Breast epithelium (tissue), 4 donors: ENCODE results near the gene POM121. TPM values are rescaled to one million over a fixed set of nuclear protein-coding genes. Genes with fewer than 3 reads are reported as not detected.
"Not testable (repeated sequence)": the region's sequence is repeated elsewhere in the genome, so short reads cannot be mapped to it uniquely, and the experiment has no call there.

Source experiments
- DNase-seq, 2 donors: peaks; one replicate each; pipeline ENCODE4 v3.0.0-alpha.2; 2019; ENCODE audit warnings: low spot score in 2 of 2
- H3K27ac ChIP-seq, 2 donors: fragments of 200-600 bp; sonication (generic) in 1 of 2; one replicate each; pipeline ENCODE4 v1.5.1; 2016 to 2019; ENCODE audit warnings: mild to moderate bottlenecking in 1 of 2
- H3K27me3 ChIP-seq, 2 donors: fragments of 200-600 bp; sonication (generic) in 1 of 2; one replicate each; pipeline versions ENCODE4 v1.5.1 to v1.6.0; 2017 to 2019; ENCODE audit warnings: control low read depth in 1 of 2, mild to moderate bottlenecking in 1 of 2
- H3K36me3 ChIP-seq: fragments of 200-600 bp; one replicate; pipeline ENCODE4 v1.5.1; 2019
- H3K4me1 ChIP-seq, 2 donors: fragments of 200-600 bp; sonication (generic); one replicate each; pipeline ENCODE4 v1.5.1; 2016 to 2019; ENCODE audit warnings: control low read depth in 1 of 2
- H3K4me3 ChIP-seq, 3 donors: fragments of 200-600 bp; sonication (generic); 1 replicate in 2 of 3; 2 replicates in 1 of 3; pipeline ENCODE4 v1.5.1; 2016 to 2019; ENCODE audit warnings: mild to moderate bottlenecking in 3 of 3, moderate library complexity in 2 of 3
- H3K9me3 ChIP-seq, 2 donors: fragments of 200-600 bp; sonication (generic) in 1 of 2; one replicate each; pipeline ENCODE4 v1.5.1; 2016 to 2019; ENCODE audit warnings: control low read depth in 1 of 2
- intact Hi-C: fragments of 100-400 bp; cut with DNase I; formaldehyde crosslinking; loops from one replicate; pipeline ENCODE4 v1.15.1; 2023; ENCODE audit warnings: low total_unique reads
- total RNA-seq, 3 donors: library from RNA; depleted of rRNA; stranded (reverse); fragments of >200 nt; gene quantifications; one replicate each; pipeline ENCODE4 v1.1.0, GENCODE V29; 2016

Gene POM121
- total RNA-seq, 3 donors from 2014 or later = 12.1 to 12.8 (median 12.3) TPM

DNA sequence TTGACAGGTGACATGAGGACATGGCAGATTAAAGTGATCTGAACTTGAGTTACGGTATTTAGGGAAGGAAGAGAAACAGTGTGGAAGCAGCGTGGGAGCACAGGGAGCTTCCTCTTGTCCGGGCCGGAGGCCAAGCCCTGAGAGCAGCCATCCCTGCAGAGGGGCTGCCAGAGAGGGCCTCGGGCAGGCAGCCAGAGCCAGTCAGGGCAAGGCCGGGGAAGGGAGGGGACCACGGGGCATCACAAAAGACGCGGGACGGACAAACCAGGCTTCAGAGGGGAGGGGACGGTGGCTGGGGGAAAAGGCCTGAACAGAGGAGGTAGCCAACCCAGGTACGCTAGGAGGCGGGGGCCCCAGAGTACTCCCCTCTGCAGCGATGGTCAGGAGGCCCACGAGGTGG is 20.0 kb downstream of the POM121 start:
- H3K36me3 ChIP-seq, H3K4me1 ChIP-seq, H3K4me3 ChIP-seq, intact Hi-C loops, H3K27ac ChIP-seq, H3K27me3 ChIP-seq, DNase-seq, H3K9me3 ChIP-seq: not testable (repeated sequence)

DNA sequence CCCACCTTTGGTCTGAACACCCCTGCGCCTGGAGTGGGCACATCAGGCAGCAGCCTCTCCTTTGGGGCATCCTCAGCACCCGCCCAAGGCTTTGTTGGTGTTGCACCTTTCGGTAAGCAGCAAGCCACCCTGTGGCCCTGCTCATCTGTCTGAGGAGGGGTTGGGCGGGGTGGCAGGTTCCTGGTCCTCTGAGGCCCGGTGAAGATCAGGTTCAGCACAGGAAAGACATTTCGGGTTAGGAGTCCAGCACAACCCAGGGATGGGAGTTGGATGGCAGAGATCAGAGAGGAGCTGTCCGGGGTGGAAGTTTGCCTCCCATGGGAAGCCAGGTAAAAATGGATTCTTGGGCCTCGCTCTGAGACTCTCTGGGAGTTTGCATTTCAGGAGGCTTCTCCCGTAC is 20.7 kb downstream of the POM121 start:
- H3K27ac ChIP-seq, H3K9me3 ChIP-seq, H3K4me1 ChIP-seq, H3K27me3 ChIP-seq, H3K4me3 ChIP-seq, DNase-seq, intact Hi-C loops, H3K36me3 ChIP-seq: not testable (repeated sequence)

GRCh38 chr7:72946130-72946745 is 21.3 kb downstream of the POM121 start:
- H3K27me3 ChIP-seq, H3K4me3 ChIP-seq, H3K27ac ChIP-seq, H3K36me3 ChIP-seq, H3K4me1 ChIP-seq, DNase-seq, H3K9me3 ChIP-seq, intact Hi-C loops: not testable (repeated sequence)

DNA sequence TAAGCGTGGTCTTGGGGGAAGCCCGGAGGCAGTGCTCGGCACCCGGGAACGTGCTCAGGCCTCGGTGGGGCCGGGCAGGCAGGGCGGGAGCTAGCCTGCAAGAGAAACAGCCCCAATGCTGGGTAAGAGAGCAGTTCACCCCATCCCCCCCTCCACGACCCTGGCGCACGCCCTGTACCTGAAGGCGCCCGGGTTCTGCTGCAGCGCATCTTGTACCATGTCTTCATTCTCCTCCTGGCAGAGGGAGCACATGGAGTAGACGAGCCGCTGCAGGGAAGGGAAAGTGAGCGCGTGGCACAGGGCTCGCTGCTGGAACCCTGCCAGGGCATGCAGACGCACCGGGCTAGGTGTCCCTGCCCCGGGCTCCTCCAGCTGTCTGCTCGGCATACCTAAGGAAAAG is 23.8 kb downstream of the POM121 start:
- intact Hi-C loops, H3K9me3 ChIP-seq, H3K27me3 ChIP-seq, DNase-seq, H3K36me3 ChIP-seq, H3K27ac ChIP-seq, H3K4me1 ChIP-seq, H3K4me3 ChIP-seq: not testable (repeated sequence)

DNA sequence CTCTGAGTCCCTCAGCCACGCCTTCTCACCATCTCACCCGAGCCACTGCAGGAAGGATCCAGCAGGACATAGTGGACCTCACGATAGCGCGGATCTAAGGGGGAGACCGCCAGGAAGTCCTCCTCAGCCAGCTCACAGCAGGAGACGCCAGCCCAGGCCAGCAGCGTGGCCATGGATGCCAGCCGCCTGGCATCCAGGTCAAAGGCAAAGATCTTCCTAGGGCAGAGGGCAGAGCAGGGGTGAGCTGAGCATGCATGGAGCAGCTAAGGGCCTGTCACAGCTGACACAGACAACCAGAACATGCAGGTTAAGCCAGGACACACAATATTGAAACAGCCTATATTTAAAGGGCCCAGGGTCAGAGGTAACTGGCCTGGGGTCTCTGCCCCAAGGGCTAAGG is 24.4 kb downstream of the POM121 start:
- H3K27ac ChIP-seq, H3K27me3 ChIP-seq, intact Hi-C loops, H3K36me3 ChIP-seq, H3K9me3 ChIP-seq, H3K4me1 ChIP-seq, DNase-seq, H3K4me3 ChIP-seq: not testable (repeated sequence)

DNA sequence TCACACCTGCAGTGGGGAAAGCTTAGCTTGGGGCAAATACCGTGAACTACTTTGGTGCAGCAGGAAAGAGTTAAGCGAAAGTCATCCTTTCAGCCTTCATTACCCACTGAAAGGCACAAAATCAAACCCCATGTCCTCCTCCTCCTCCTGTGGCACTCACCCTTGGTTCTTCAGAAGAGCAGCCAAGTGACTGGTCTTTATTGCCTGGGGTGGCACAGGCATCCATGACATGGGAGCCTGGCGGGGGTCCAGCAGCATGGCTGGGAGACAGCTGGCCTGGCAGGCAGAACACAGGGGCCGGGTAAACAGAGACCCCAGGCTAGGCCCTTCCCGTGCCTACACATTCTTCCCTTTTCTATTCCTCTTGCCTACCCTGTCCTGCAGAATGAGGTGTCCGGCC is 24.8 kb downstream of the POM121 start:
- H3K9me3 ChIP-seq, H3K4me3 ChIP-seq, DNase-seq, H3K27me3 ChIP-seq, H3K36me3 ChIP-seq, H3K4me1 ChIP-seq, intact Hi-C loops, H3K27ac ChIP-seq: not testable (repeated sequence)

DNA sequence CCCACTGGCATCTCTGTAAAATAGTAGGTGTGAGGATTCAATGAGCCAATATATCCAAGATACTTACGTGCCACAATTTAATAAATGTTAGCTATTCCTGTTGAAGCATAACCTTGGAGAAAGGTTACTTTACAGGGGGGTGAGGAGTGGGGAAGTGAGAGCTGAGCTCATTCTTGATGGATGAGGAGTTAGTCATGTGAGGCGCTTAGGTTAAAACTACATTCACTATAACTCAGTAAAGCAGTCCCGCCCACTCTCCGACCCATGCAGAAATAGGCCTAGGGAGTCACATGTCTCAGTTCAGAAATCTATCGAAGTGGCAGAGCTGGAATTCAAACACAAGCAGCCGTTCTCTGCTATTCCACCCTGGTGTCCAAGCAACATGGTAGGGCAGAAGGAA is 25.5 kb downstream of the POM121 start:
- H3K4me3 ChIP-seq, intact Hi-C loops, DNase-seq, H3K27me3 ChIP-seq, H3K27ac ChIP-seq, H3K36me3 ChIP-seq, H3K9me3 ChIP-seq, H3K4me1 ChIP-seq: not testable (repeated sequence)

DNA sequence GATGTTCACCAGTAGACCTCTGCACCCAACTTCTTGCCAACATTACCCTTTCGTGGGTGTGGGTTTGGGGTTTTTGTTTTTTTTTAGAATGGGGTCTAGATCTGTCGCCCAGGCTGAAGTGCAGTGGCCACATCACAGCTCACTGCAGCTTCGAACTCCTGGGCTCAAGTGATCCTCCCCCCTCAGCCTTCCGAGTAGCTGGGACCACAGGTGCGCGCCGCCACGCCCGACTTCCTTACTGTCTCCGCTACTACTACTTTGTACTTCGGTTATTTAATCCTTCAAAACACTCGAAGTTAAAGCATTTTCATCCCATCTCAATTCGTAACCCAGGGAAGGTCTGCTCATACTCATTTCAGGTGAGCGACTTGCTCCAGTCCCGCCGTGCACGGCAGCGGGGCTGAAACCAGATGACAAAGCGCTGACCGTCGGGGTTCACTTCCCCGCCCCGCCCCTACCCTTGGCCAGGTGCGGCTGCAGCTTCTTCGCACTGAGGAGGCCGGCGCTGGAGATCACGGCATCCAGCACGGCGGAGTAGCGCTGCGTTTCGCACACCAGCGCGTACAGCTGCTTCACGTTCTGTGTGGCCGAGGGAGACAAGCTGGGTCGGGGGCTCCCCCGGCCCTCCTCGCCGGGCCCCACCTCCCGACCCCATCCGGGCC is 29.1 kb downstream of the POM121 start:
- H3K4me1 ChIP-seq, H3K9me3 ChIP-seq, DNase-seq, H3K36me3 ChIP-seq, H3K27ac ChIP-seq, intact Hi-C loops, H3K27me3 ChIP-seq: not testable (repeated sequence)
- peak overlapping the region; percentile 35 to 63 (median 45) for H3K4me3 ChIP-seq

- H3K36me3 ChIP-seq, H3K27ac ChIP-seq, H3K4me1 ChIP-seq, H3K27me3 ChIP-seq, H3K9me3 ChIP-seq, DNase-seq, intact Hi-C loops: not testable (repeated sequence)
- H3K4me3 ChIP-seq = peak overlapping the region; percentile 35 to 63 (median 45)
These were observed 29.8 kb downstream of the POM121 start for GRCh38 chr7:72954563-72955198.

DNA sequence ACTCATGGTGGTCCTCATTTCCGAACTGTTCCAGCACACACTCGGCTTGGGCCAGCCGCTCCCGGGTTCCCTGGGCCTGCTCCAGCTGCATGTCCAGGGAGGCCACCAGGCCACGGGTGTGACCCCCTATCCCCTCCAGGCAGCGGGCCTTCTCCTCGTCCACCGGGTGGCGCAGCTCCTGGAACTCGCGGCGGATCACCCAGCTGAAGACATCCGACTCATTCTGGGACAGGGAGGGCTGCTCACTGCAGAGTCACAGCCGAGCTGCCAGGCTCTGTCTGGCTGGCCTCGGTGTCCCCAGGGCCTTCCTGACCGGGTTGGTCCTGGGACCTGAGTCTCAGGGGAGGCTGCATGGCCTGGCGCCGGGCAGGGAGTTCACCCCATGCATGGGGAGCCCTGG is 35.1 kb downstream of the POM121 start:
- H3K27ac ChIP-seq, H3K36me3 ChIP-seq, H3K4me3 ChIP-seq, DNase-seq, H3K27me3 ChIP-seq, H3K9me3 ChIP-seq, H3K4me1 ChIP-seq, intact Hi-C loops: not testable (repeated sequence)

DNA sequence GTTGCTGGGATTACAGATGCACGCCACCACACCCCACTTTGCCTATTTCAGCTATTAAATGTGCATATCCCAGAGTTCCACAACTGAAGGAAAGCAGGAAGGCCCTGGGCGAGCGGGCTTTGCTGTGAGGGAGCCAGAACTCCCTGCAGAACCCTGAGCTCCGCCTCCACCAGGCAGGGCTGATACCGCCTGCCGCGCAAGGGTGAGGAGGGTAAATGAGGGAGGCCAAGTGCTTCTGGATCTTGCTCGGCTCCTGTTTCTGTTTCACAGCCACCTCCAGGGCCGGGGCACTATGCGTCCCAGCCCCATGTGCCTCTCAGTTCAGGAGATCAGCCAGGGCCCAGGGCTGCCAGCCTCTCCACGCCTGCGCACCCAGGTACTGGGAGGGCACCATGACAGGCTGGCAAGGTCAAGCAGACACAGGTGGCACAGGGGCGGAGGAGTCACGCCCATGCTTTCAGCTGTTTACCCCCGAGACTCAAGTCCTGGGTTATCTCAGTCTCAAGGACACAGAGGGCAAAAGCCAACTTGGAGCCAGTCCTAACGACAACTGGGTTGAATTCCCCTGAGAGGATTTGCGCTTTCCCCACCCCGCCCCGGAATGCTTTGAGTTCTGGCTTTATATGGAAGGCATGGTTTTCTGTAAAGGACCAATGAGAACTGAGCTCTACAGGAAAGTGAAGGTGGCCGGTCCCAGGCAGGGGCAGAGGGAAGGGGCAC is 35.9 kb downstream of the POM121 start:
- H3K27me3 ChIP-seq, H3K27ac ChIP-seq, H3K4me1 ChIP-seq, H3K9me3 ChIP-seq, intact Hi-C loops, H3K4me3 ChIP-seq, DNase-seq, H3K36me3 ChIP-seq: not testable (repeated sequence)

- H3K4me1 ChIP-seq, DNase-seq, H3K9me3 ChIP-seq, H3K27me3 ChIP-seq, H3K27ac ChIP-seq, H3K36me3 ChIP-seq, H3K4me3 ChIP-seq, intact Hi-C loops: not testable (repeated sequence)
These were observed 36.4 kb downstream of the POM121 start for GRCh38 chr7:72961346-72961650.

DNA sequence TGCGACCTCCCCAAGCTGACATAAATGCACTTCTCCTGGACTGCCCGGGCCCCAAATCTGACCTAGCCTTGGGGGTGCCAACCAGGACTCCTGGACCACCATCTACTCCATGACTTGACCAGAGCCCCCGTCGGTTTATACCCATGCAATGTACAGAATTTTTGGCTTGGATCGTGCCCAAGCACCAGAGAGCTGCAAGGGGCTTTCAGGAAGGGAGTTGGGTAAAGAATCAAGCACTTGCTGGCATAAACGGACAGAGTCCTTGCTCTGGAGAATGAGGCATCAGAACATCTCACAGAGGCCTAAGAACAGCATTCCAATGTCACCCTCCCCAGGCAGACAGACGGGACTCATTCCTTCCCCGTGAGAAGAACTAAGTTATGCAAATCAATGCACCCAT is 38.2 kb downstream of the POM121 start:
- H3K27me3 ChIP-seq, H3K36me3 ChIP-seq, DNase-seq, H3K27ac ChIP-seq, H3K4me3 ChIP-seq, intact Hi-C loops, H3K9me3 ChIP-seq, H3K4me1 ChIP-seq: not testable (repeated sequence)
